ENCODE data around the gene ARCN1.

ARCN1 gene

GRCh38 chr11:118606157-118606843 is 34.1 kb downstream of the ARCN1 start:
- no peak overlapping the region for H3K4me3 ChIP-seq (ENCODE audit: low read depth, low read length)
- no peak for DNase-seq (ENCODE audit: low read depth)
- TF ChIP-seq CTCF (IDR thresholded peaks at IDR 0.05; ENCODE audit: control insufficient read depth, extremely low read depth, insufficient read depth), result no peak

- no peak for TF ChIP-seq CTCF (IDR thresholded peaks at IDR 0.05; ENCODE audit: control insufficient read depth, extremely low read depth, insufficient read depth)
- H3K4me3 ChIP-seq (ENCODE audit: low read depth, low read length), result no peak overlapping the region
- DNase-seq (ENCODE audit: low read depth), result no peak
These were observed 34.6 kb downstream of the ARCN1 start for GRCh38 chr11:118606844-118607228.

DNA sequence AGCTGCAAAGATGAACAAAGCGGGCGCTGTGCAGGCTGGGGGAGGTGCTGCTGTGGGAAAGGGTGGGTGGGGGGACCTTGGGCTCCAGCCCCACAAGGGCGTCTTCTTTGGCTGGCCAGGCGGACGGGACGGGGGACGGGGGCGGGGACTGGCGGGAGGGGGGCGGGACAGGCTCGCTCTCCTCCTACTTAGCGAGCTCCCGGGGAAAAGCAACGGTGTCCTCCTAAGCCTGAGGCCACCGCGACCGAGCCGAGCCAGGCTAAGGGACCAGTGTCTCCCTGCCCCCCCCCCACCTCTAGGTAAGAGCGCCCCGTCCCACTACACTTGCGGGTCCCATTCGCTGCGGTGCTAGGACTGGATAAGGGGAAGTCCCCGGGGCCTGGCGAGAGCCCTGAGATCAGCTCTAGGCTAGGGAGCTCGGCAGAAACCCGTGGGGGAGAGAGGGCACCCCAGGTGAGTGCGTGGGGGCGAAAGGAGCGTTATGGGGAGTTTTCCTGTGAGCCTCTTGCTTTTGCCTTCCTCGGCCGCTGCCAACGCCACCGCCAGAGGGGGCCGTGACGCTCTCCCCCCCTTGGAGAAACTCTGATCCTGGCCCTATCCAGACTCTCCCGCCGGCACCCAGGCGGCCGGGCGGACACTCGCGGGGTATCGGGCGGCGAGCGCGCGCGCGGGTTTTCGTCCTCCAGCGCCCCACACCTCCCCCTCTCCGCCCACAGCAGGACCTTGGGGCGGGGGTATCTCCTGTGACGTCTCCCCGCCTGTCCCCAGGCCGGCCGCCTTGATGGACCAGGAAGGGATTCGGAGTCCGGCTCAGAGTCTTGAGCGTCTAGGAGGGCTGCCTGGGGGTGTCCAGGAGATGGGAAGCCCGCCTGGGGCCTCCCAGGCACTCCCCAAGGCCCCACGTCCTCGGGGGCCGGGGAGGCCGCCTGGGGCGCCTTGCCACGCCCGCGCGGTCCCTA is 35.5 kb downstream of the ARCN1 start, which contains the start of gene PHLDB1:
Gene PHLDB1, plus strand, starts transcription at position 215 of the 959 bp plus-strand sequence. CDS start 6,222 bp downstream, outside the sequence.
- DNase-seq (ENCODE audit: low read depth), result no peak
- peak; percentile 49 for TF ChIP-seq CTCF (IDR thresholded peaks at IDR 0.05; ENCODE audit: control insufficient read depth, extremely low read depth, insufficient read depth)
- H3K4me3 ChIP-seq (ENCODE audit: low read depth, low read length), result peak within 1 kb of the TSS; percentile 41

GRCh38 chr11:118608360-118609227 is 36.4 kb downstream of the ARCN1 start:
- peak overlapping the region; percentile 41; the same call in 1 of the 2 replicates for H3K4me3 ChIP-seq (ENCODE audit: low read depth, low read length)
- TF ChIP-seq CTCF (IDR thresholded peaks at IDR 0.05; ENCODE audit: control insufficient read depth, extremely low read depth, insufficient read depth), result no peak
- no peak for DNase-seq (ENCODE audit: low read depth)

DNA sequence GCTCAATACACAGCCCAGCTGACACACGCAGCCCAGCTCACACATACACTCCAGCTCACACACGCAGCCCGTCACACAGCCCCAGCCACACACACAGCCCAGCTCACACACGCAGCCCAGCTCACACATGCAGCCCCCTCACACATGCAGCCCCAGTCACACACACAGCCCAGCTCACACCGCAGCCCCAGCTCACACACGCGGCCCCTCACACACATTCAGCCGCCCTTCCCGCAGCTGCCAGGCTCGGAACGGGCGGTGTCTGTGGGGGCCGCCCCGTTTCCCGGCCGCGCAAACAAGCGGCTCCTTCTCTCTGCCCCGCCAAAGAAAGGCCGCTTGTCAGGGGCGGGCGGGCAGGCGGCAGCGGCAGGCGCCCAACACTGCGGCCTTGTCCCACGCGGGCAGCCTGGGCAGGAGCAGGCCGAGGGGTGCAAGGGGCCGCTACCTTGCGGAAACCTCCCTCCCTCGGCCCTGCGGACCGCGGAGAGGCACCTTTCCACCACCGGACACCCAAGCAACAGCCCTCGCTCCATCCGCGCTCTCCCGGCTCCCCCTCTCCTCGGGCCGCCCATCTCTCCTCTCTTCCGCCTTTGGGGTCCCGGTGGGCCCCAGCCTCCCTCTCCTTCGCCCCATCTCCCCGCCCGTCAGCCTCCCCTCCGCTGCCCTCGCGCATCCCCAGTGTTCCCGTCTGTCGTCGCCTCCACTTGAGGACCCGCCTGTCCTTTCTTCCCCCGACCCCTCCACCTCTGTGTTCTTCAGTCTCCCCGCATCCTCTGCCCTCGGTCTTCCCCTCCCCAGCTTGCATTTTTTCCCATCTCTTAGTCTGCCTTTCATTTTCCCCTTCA is 37.4 kb downstream of the ARCN1 start:
- no peak overlapping the region for H3K4me3 ChIP-seq (ENCODE audit: low read depth, low read length)
- TF ChIP-seq CTCF (IDR thresholded peaks at IDR 0.05; ENCODE audit: control insufficient read depth, extremely low read depth, insufficient read depth), result no peak
- no peak for DNase-seq (ENCODE audit: low read depth)

Measured in LNCaP clone FGC (cell line).